WTC11 (cell line): ENCODE measurements around the gene FHL1.

Experiments
- JUN ChIP-seq: sonication (generic); formaldehyde crosslinking; IDR thresholded peaks from 2 replicates; pipeline ENCODE4 v1.8.0; 2023; ENCODE audit warnings: mild to moderate bottlenecking, missing genetic modification reagents
- NFYB ChIP-seq: sonication (generic); formaldehyde crosslinking; conservative IDR thresholded peaks from 2 replicates; pipeline ENCODE4 v1.8.0; 2022; ENCODE audit warnings: low read depth, missing genetic modification reagents
- TEAD4 ChIP-seq: sonication (generic); formaldehyde crosslinking; IDR thresholded peaks from 2 replicates; pipeline ENCODE4 v1.8.0; 2022; ENCODE audit warnings: mild to moderate bottlenecking, missing genetic modification reagents
- TP53 ChIP-seq: sonication (generic); formaldehyde crosslinking; IDR thresholded peaks from 2 replicates; pipeline ENCODE4 v1.8.1; 2023; ENCODE audit warnings: mild to moderate bottlenecking, missing genetic modification reagents
- TF ChIP-seq, protein P1 (sequence below): fragments of 200-600 bp; IDR thresholded peaks from 2 replicates; pipeline ENCODE4 v1.8.0; 2022; ENCODE audit warnings: antibody characterized with exemption

DNA sequence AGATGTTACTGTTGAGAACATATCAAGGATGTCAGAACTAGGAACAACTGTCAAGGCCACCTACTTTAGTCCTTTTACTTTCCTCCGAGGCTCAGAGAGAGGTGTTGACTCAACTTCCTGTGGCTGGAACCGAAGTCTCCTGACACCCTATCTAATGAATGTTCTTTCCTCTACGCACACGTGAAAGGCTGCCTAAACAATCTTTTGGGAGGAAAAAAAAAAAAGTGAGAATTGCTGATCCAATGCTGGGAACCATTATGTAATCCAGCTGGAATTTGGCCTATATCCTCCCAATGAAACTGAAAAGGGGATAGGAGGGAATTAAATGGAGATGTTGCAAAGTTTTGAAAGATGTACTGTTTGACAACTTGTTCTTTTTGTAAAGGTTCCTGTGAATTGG is 112.2 kb downstream of the FHL1 start:
- TF ChIP-seq, protein P1, sequence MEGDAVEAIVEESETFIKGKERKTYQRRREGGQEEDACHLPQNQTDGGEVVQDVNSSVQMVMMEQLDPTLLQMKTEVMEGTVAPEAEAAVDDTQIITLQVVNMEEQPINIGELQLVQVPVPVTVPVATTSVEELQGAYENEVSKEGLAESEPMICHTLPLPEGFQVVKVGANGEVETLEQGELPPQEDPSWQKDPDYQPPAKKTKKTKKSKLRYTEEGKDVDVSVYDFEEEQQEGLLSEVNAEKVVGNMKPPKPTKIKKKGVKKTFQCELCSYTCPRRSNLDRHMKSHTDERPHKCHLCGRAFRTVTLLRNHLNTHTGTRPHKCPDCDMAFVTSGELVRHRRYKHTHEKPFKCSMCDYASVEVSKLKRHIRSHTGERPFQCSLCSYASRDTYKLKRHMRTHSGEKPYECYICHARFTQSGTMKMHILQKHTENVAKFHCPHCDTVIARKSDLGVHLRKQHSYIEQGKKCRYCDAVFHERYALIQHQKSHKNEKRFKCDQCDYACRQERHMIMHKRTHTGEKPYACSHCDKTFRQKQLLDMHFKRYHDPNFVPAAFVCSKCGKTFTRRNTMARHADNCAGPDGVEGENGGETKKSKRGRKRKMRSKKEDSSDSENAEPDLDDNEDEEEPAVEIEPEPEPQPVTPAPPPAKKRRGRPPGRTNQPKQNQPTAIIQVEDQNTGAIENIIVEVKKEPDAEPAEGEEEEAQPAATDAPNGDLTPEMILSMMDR, result no peak
- TF ChIP-seq TP53 (no peak), TEAD4 (CRISPR knock-in tag) (no peak), NFYB (CRISPR knock-in tag) (no peak), JUN (CRISPR knock-in tag) (no peak)
